NK-92 treated with Interleukin-12 subunit alpha and Interleukin-12 subunit beta, amount 100 ng/mL, for 24 hours (cell line): Measurements from ENCODE around the gene GPR31.

Experiments used
- DNase-seq: peaks from one replicate; lab custom pipeline; 2025; lab: John Stamatoyannopoulos, UW

GPR31 gene

GRCh38 chr6:167116838-167117228 lies 40.9 kb downstream of the GPR31 start:
- DNase-seq = no peak

- no peak for DNase-seq
Measured at GRCh38 chr6:167116109-167116837, 41.5 kb downstream of the GPR31 start.

- DNase-seq = no peak
Measured at GRCh38 chr6:167115054-167115453, 42.7 kb downstream of the GPR31 start.

GRCh38 chr6:167113935-167114910 lies 43.6 kb downstream of the GPR31 start:
- no peak for DNase-seq

- DNase-seq = no peak
Measured at GRCh38 chr6:167113047-167113754, 44.6 kb downstream of the GPR31 start.

- no peak for DNase-seq
Measured at GRCh38 chr6:167112421-167112820, 45.4 kb downstream of the GPR31 start.

GRCh38 chr6:167111597-167111996 lies 46.2 kb downstream of the GPR31 start:
- no peak for DNase-seq

- no peak for DNase-seq
Measured at GRCh38 chr6:167109651-167110050, 48.1 kb downstream of the GPR31 start.

- DNase-seq = no peak
Measured at GRCh38 chr6:167108278-167108677, 49.5 kb downstream of the GPR31 start.

GRCh38 chr6:167107787-167108186 lies 50.0 kb downstream of the GPR31 start:
- no peak for DNase-seq

- DNase-seq = no peak
Measured at GRCh38 chr6:167106406-167106805, 51.4 kb downstream of the GPR31 start.
